A673 (cell line): Measurements from ENCODE around the gene COL19A1.

ENCODE experiments used
- CTCF ChIP-seq: fragments of 300-800, 200-600 bp; sonication (generic); conservative IDR thresholded peaks from 2 replicates; pipeline ENCODE4 v1.5.1; 2017; ENCODE audit warnings: low read depth, mild to moderate bottlenecking, antibody characterized with exemption, low read length, moderate library complexity, mixed read lengths
- EZH2 ChIP-seq: fragments of 200-600 bp; sonication (generic); IDR thresholded peaks from 2 replicates; pipeline ENCODE4 v1.6.1; 2017; ENCODE audit warnings: borderline replicate concordance, low read depth, mild to moderate bottlenecking, mixed read lengths, antibody characterized with exemption, low read length; ENCODE audit not compliant: poor library complexity, severe bottlenecking

- TF ChIP-seq CTCF (no peak), EZH2 (no peak)
These were observed 41.7 kb downstream of the COL19A1 start for GRCh38 chr6:69907981-69908498.
